GM19467 (cell line): ENCODE results near the gene ACBD6.
A peak's percentile ranks its signal among the peaks of the same experiment; 100 is the strongest.
"Not testable (repeated sequence)": the region's sequence is repeated elsewhere in the genome, so short reads cannot be mapped to it uniquely, and the experiment has no call there.

Source experiments
- ATAC-seq: cut with Tn5 transposase; IDR thresholded peaks from one replicate; pipeline ENCODE4 v1.9.1; 2021; ENCODE audit warnings: mild to moderate bottlenecking, moderate library complexity; ENCODE audit not compliant: unreplicated experiment

Gene ACBD6, protein sequence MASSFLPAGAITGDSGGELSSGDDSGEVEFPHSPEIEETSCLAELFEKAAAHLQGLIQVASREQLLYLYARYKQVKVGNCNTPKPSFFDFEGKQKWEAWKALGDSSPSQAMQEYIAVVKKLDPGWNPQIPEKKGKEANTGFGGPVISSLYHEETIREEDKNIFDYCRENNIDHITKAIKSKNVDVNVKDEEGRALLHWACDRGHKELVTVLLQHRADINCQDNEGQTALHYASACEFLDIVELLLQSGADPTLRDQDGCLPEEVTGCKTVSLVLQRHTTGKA

DNA sequence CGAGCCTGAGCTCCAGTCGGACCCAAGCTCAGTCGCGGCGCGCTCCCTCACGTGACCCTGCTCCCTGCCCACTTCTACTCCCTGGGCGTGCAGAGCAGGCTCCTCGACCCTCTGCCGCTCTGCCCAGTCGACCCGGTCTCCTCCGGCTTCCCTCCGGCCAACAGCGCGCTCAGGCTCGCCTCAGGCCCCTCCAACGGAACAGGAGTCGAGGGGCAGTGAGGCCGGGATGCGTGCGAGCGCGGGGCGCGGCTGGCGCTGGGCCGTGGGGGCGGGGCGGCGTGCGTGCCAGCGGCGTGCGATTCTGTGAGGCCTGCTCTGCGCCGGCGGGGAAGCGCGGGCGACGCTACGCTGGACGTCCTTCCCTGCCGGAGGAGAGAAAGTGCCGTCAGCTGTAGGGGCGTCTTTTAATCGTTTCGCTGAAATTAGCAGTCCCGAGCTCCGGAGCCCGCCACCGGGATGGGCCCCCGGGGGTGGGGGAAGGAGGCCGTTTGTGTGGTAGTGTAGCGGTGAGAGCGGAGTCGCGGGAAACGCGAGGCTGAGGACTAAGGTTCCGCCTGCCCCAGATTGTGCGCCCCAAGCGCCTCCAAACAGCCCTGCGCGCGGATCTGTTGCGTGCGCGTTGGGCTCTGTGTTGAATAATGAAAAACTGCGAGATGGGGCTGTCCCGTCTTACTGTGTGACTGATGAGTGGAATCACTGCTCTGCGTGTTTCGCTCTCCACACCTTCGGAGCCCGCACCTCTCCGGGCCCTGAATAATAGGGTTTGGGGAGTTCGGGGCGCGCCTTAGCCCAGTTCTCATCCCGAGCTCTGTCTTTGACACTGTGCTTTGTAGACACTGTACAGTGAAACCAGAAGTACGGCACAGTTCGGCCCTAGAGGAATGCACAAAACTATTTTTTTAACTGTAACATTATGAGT is at the start of gene ACBD6:
Gene ACBD6 (minus strand): TSS at position 217 of the 919 bp plus-strand sequence. CDS start 311 bp downstream, outside the sequence.
- ATAC-seq = peak; percentile 84

DNA sequence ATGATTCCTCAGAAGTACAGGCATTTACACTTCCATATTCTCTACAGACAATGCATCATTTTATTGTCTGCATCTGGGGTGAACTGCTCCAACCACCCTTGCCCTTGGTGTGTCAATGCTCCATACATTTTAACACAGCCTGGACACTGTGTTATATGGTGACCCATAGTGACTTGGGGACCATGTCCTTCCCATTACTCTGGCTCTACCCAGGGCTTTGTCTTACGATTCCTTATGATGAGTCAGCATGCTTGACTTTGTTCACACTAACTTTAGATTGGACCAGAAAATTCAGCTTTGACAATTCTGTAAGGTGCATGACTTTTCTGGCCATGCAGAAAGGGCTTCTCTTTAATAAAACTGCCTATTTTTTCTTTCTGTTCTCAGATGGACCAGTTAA is 49.6 kb upstream of the ACBD6 start:
- no peak for ATAC-seq

DNA sequence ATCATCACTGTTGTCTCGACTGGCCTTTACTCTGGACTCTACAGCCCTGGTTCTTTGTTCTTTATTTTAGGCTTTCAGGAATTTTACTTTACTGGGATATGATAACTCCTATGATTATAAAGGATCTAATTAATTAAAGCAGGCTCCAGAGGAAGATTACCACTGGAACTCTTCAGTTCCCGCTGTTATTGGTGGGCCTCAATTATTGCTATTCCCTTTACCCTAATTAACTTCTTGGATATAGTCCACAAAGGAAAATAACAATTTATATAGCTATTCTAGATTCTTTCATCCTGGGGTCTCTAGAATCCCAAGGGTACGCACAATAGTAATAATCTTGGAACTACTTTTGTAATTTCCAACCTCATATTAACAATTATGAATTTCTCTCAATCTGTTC is 47.9 kb upstream of the ACBD6 start:
- ATAC-seq = no peak

DNA sequence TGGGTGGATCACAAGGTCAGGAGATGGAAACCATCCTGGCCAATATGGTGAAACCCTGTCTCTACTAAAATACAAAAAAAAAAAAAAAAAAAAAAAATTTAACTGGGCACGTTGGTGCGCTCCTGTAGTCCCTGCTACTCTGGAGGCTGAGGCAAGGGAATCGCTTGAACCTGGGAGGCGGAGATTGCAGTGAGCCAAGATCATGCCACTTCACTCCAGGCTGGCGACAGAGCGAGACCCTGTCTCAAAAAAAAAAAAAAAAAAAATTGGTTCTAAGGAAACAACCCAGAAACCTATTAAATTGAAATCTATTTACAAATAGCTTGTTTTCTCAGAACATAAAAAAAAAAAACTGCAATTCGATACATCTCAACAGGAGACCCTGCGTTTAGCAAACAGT is 47.4 kb upstream of the ACBD6 start:
- ATAC-seq = not testable (repeated sequence)

DNA sequence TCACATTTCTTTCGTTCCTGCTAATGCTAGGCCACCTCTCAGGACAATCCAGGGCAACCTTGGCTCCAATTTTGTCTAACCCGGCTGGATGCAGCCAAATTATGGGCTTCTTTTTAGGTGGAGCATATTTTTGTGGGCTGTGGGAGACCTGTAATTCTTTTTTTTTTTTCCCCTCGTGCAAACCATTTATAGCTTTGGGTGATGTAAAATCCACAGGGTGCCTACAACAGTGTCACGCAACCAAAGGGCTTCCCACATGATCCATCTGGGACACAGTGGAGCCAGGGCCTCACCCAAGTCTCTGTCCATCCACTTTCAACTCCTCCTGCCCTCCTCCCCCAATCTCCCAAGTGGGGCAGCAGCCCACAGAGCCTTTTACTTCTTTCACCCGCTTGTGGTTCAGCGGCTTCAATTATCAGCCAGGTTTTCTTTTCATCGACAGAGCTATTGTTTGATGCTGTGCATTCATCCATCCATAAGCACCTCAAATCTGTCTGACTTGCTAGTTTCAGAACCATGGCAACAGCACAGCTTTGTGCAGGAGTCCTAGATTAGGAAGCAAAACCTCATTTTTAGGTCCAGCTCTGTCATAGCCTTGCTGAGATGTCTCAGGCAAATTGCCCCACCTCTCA is 46.4 kb upstream of the ACBD6 start:
- no peak for ATAC-seq

DNA sequence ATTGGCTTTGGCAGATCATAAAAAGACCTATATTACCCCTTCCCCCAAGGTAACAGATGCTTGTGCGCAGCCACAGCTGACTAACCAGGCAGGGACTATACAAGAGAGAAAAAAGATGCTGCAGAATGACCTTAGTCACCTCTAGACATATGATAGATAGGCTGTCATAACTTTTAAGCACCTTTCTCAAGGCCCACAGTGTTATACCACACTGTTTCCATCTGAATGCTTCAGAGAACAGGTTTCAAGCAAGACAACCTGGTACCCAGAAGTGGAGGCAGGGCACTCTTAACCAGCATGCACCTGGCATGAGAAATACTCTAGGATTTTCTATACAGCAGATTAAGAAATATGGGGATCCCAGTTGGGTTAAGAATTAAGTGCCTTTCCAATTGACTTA is 43.6 kb upstream of the ACBD6 start:
- no peak for ATAC-seq

DNA sequence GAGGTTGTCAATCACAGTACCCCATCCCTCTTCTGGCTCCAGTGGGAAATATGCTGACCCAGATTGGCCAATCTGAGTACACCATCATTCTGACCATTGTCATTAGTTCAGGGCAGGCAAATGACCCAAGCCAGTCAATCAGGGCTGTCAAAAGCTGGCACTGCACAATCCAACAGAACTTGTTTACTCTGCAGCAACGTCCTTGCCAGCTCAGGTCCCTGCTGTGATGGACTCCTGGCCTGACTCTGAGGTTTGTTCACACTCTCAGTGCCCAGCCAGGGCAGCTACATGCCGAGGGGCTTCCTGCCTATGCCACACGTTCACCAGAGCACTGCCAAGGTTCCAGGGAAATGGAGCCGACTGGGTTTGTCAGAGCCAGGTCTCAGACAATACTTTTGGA is 41.7 kb upstream of the ACBD6 start:
- no peak for ATAC-seq

DNA sequence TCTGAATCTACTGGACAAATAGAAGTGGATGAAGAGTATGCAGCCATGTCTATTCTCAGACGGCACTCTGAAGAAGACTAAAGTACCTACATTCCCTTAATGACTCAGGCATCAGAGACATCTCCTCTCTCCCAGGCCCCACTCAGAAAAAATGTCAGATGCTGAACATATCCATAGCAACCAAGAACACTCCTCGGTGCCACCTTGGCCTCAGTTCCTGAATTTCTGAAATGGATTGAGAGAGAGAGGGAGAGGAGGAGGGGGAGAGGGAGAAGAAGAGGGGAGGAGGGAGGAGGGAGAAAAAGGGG is 40.4 kb upstream of the ACBD6 start:
- ATAC-seq = no peak

DNA sequence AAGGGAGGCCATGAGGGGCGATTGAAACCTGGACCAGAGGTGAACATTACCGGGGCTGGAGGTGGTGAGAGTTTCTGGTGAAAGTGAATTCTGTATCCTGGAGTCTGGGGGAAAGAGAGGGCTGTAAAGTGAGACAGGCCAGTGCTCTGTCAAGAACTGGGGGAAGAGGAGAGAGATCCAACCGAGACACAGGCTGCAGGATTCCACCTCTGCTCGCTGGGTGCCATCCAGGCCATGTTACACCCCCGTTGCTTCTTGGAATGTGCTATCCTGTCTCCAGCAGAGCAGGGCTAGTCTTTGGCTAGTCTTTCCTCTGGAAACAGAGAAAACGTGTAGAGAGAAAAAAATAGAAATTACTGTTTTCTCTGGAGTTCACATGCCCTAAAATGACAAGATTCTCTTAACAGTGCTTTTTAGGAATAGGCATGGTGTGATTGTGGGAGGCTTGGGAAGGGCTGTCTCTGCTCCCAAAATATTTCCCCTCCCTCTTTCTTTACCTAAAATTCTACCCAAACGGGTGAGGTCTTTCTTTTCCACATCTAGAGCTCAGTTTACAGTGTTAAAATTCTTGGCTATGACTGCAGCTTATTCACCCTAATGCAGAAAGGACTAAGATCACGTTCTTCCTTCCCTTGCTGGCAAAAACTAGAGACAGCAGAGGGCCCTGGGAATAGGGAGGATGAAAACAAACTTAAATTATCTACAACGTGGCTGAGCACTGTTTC is 39.9 kb upstream of the ACBD6 start:
- no peak for ATAC-seq

DNA sequence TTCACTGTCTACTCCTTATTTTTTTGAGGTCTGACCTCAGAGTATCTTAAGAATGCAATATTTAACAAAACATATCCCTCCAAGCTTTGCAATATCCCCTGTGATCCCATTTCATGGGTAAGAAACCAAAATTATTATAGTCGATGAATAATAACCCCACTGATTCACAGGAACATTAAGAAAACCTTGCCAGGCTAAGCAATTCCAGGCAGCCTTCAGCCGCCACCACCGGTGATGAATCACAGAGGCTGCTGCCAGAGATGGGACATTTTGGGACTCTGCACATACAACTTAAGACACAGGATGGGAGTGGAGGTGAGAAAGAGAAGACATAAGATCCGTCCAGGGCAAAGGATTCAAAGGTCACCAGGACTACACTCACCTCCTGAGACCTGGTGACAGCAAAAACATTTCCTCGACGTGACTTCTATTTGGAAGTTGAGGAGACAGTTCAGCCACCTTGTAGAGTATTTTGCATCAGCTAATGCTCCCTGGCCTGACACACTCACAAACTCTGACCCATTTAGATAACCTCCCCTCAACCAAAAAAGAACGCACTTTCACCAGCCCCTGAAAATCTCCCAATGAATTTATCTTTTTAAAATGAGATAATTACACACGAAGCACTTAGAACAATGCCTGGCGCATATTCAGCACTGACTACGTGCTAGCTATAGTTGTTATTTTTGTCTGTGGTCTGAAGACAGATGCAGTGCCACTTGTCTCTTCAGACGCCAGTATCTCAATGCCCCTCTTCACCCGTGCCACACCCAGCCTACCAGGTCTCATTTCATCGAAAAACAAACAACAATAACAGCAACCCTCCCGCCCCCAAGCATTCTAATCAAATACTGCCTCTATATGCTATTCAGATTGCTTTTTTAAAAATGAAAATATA is 38.6 kb upstream of the ACBD6 start:
- no peak for ATAC-seq

DNA sequence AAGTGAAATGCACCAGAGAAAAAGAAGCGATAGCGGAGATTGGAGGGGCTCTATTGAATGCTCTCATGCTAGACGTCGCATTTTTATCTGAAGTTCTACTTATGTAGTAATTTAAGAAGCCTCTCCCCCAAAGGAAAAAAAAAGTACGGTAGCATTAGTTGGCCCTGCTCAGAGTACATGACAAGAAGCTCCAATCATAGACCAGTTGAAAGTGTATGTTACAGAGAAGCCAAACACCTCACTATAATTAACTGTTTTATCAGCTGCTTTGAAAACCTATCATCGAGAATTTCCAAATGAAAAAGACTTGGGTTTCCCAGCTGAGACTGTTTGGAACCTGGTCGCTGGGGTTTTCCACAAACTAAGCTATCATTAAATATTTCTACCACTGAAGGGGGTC is 36.8 kb upstream of the ACBD6 start:
- ATAC-seq = no peak

DNA sequence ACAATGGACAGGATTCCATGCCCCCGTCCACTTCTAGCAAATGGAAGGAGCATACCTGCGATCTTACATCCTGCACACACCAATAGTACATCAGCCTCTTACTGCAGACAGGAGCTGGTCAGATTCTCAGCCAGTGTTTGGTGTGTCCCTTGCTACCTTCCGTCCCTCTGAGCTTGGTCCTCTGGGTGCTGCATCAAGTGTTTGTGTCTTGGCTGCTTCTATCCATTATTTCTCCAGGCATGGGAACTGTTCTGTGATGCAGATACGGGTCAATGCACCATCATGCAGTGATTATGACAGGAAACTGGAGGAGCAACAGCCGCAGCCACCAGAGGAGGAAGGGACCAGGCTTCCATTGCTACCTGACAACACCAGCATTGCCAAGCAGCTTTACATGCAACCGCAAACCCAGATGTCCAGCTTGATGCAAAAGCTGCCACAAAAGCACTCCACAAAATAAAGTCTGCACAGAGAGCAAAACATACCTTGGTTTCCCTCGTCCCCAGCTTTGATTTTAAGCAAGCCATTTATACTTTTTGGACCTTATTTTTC is 34.5 kb upstream of the ACBD6 start:
- no peak for ATAC-seq

DNA sequence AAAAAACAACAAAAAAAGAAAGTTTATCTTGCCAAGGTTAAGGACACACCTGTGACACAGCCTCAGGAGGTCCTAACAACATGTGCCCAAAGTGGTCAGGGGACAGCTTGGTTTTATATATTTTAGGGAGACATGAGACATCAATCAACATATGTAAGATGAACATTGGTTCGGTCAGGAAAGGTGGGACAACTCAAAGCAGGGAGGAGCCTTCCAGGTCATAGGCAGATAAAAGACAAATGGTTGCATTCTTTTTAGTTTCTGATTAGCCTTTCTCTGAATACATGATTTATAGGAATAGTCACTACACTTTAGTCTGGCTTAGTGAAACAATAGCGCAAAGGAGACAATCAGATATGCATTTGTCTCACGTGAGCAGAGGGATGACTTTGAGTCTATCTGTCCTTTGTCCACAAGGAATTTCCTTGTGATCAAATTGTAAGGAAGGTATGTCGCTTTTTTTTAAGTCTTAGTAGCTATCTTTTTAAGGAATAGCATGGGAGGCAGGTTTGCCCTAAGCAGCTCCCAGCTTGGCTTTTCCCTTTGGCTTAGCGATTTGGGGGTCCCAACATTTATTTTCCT is 33.1 kb upstream of the ACBD6 start:
- ATAC-seq = no peak

DNA sequence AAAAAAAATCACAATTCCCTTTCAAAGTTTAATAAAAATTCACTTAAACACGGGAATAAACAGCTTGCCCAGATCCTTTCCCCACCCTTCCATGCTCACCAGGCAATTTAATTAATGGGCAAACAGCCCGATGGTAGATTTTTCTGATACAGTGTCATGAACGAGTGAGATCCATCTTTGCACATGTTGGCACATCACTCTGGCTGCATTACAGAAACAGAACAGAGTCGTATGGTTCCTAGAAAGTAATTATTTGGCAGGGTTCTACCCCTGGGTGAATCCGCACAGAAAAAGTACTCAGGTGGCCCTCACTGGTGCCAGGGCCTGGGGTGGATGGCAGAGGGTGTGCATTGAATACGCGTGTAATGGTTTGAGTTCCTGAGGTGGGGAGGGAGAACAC is 31.8 kb upstream of the ACBD6 start:
- no peak for ATAC-seq

DNA sequence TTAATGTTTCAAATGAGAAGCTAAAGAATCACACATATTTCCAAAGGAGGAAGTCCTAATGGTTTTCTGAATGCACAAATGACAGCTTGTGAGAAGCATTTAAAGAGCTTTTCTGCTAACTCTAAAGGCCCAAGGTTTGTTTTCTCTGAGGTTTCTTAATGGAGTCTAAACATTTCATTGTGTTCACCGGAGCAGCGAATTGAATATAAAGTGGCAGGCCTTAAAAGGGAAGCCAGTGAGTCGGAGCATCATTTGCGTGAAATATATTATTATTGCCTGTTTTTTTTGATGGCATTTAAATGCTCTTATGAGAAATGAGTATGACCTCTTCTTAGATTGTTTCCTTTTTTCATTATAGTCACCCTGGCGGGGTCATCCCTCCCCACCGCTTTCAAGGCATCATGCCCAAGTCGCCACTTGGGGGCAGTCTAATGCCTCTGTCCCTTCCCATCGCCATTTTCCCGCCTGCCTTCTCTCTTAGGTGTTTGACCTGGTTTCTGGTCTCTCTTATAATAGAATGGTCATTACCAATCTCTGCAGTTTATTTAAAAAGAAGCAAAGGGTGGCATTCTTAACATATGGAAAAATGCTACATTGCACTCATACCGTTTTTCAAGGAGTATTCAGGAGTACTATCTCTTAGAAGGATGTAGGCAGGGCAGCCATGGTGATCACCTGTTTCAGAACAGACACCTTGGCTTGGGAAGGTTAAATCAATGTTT is 31.1 kb upstream of the ACBD6 start:
- no peak for ATAC-seq

DNA sequence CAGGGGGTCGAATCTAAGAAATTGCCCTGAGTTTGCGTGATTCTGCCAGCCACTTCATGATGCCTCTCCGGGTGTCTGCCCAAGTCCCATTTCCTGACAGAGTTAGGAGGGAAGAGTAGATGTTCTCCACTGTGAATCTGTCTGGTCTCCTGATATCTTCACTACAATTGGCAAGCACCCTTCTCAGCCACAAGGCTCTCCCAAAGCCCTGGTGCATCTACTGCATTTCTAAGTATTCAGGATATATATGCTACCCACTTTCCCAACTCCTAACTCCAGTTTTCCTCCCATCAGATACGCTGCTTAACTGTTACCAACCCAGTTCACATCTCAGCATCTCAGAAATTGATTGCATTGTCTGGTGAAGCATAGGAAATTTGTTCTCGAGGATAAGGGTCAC is 30.5 kb upstream of the ACBD6 start:
- ATAC-seq = no peak

DNA sequence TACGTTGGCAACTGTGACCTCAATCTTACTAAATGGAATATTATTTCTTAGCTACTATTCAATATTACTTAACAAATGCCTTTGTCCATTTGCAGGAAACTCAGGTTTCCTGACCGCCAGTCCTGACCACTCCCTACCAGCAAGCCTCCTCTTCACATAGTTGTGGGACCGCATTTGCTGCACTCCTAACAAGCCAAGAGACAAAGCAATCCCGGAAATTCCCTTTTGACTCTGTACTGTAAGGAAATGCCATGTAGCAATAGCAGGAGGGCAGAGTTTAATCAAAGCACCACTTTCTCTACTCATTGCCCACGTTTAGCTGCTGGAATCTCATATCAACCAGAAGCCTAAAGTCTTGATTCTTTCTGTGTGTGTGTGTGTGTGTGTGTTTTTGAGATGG is 28.1 kb upstream of the ACBD6 start:
- ATAC-seq = no peak

DNA sequence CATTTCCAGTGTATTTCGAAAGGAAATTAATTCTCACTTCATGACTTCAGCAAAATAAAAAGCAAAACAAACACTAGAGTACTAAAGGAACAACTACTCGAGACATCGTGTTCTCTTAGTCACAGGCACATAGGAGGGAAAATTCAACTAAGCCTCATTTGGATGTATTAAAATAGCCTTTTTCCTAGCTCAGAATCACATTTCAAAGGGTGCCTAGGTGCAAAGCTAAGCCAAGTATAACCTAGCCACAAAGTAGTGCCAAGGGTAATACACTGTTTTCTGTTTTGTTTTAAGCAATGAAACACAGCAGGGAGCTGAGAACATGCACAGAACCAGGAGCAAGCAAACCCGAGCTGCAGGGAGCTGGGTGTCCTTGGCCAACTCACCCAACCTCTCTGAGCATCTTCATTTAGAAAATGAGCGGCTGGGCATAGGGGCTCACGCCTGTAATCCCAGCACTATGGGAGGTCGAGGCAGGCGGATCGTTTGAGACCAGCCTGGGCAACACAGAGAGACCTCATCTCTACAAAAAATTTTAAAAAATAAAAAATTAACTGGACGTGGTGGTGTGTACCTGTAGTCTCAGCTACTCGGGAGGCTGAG is 26.6 kb upstream of the ACBD6 start:
- ATAC-seq = no peak
